Prostate gland (tissue), 2 donors: ENCODE results near the gene SLC38A10.

Experiments used
- POLR2AphosphoS5 ChIP-seq: sonication (generic); formaldehyde crosslinking; IDR thresholded peaks from one replicate; pipeline ENCODE4 v1.6.1; 2017; ENCODE audit warnings: antibody characterized with exemption
- TF ChIP-seq, protein P1 (sequence below), 4 experiments: fragments of 200-600 bp in 2 of 4; fragments of 450-650 bp in 2 of 4; sonication (generic) in 2 of 4; IDR thresholded peaks; 1 replicate in 3 of 4; 2 replicates in 1 of 4; pipeline ENCODE4 v1.5.1; 2016 to 2019; ENCODE audit warnings: antibody characterized with exemption in 4 of 4, mild to moderate bottlenecking in 2 of 4, moderate library complexity in 2 of 4

DNA sequence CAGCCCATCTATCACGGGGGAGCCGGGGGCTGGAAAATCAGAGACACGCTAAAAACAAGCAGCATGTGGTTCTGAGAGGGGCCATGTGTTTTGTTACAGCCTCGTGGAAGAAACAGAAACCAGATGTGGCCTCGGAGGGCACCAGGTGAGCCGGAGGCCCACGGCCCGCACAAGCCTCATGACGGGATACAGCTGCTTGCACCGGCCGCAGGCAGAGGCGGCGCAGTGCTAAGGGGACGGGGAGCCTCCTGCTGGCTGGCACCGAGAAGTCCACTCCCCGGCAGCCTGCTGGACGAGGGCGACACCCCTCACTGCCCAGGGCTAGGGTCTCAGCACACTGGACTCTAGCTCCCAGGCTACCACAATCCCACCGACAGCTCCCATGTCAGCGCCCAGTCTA is 36.8 kb downstream of the SLC38A10 start:
- TF ChIP-seq, protein P1, sequence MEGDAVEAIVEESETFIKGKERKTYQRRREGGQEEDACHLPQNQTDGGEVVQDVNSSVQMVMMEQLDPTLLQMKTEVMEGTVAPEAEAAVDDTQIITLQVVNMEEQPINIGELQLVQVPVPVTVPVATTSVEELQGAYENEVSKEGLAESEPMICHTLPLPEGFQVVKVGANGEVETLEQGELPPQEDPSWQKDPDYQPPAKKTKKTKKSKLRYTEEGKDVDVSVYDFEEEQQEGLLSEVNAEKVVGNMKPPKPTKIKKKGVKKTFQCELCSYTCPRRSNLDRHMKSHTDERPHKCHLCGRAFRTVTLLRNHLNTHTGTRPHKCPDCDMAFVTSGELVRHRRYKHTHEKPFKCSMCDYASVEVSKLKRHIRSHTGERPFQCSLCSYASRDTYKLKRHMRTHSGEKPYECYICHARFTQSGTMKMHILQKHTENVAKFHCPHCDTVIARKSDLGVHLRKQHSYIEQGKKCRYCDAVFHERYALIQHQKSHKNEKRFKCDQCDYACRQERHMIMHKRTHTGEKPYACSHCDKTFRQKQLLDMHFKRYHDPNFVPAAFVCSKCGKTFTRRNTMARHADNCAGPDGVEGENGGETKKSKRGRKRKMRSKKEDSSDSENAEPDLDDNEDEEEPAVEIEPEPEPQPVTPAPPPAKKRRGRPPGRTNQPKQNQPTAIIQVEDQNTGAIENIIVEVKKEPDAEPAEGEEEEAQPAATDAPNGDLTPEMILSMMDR (IDR thresholded peaks at IDR 0.05) = no peak
- TF ChIP-seq POLR2AphosphoS5 = no peak
